SK-N-SH (cell line): Measurements from ENCODE around the gene MBNL1.
"Not testable (repeated sequence)": the region's sequence is repeated elsewhere in the genome, so short reads cannot be mapped to it uniquely, and the experiment has no call there.

Experiments
- CTCF ChIP-seq: fragments of 200-600 bp; sonication (generic); IDR thresholded peaks from 2 replicates; pipeline ENCODE4 v1.6.1; 2017; ENCODE audit warnings: antibody characterized with exemption, mild to moderate bottlenecking, moderate library complexity
- GATA2 ChIP-seq: sonication (generic); formaldehyde crosslinking; IDR thresholded peaks from 2 replicates; pipeline ENCODE4 v1.5.0; 2020; ENCODE audit warnings: mild to moderate bottlenecking, missing genetic modification reagents

- TF ChIP-seq CTCF; GATA2 (CRISPR knock-in tag): not testable (repeated sequence)
Measured at GRCh38 chr3:152440243-152440642, 171.5 kb downstream of the MBNL1 start.
